B cell (primary cell): Measurements from ENCODE around the gene AUNIP.

Experiments
- CTCF ChIP-seq: fragments of 200-600 bp; IDR thresholded peaks from one replicate; pipeline ENCODE4 v1.8.0; 2022; ENCODE audit warnings: antibody characterized with exemption, mild to moderate bottlenecking
- EZH2 ChIP-seq: IDR thresholded peaks from 2 replicates; pipeline ENCODE4 v1.6.1; 2012; ENCODE audit warnings: borderline replicate concordance, low read depth, mild to moderate bottlenecking, moderate library complexity, low read length; ENCODE audit not compliant: insufficient read depth, poor library complexity, severe bottlenecking

GRCh38 chr1:25831569-25832196 is 27.6 kb downstream of the AUNIP start:
- TF ChIP-seq CTCF (no peak), EZH2 (no peak)
